OCI-M1 (cell line): ENCODE measurements around the gene TBL3.
"Not testable (repeated sequence)": the region's sequence is repeated elsewhere in the genome, so short reads cannot be mapped to it uniquely, and the experiment has no call there.

Source experiments
- DNase-seq: peaks from one replicate; lab custom pipeline; 2025; lab: John Stamatoyannopoulos, UW

Gene TBL3

DNA sequence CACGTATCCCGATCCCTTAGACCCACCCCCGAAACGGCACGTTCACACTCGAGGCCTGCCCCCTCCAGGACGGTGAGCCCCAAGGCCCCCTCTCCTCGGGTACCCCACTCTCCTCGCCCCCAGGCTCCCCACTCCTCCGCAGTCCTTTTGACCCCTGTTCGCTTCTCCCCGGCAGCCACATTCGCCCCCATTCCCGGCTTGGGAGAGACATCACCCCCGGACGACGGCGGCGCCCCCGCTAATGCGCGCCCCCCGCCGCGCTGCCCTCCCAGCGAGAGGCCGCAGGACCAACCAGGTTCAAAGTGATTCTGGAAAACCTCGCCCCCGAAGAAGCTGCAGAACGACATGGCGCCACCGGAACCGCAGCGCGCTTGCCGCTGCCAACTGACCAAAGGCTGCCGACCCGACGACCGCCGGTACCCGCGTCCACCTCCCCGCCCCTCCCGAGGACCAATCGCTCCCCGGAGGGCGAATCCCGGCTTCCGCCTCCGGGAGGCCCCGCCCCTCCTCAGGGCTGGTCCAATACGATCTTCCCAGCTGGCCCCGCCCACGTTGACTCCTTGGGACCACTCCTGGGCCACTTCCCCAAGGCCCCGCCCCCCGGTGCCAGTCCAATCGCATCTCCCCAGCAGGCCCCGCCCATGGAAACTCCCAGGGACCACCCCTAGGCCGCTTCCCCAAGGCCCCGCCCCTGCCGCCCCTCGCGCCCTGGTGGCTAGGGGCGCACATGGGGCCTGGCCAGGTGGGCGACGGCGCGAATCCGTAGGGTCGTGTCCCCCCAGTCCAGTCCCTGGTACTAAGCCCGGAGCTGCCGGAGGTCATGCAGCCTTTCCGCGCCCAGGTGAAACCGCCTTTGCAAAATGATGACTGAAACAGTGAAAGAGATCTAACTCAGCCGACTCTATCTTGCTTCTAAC is 28.8 kb upstream of the TBL3 start, which contains the start of gene MSRB1:
Gene MSRB1, minus strand, starts transcription at position 390 of the 917 bp plus-strand sequence. Its CDS starts 43 bp downstream, at position 347.
- DNase-seq = peak; percentile 99

DNA sequence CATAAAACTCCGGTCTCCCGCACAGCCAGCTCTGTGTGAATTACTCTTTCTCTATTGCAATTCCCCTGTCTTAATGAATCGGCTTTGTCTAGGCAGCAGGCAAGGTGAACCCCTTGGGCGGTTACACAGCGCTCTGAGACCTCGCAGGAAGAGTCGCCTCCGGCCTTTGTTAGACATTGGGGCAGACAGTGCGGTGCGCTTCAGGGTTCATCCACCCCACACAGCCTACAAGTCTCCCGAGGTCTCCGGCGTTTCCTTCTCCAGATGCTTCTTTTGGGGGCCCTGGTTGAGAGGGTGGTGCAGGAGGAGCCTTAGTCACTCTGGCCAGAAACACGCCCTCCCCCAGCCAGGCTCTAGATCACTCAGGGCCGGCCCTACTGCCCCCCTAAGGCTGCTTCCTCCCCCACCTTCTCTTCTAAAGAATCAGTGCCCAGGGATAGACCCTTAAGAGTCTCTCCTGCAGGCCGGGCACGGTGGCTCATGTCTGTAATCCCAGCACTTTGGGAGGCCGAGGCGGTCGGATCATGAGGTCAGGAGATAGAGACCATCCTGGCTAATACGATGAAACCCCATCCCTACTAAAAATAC is 27.1 kb upstream of the TBL3 start:
- no peak for DNase-seq

DNA sequence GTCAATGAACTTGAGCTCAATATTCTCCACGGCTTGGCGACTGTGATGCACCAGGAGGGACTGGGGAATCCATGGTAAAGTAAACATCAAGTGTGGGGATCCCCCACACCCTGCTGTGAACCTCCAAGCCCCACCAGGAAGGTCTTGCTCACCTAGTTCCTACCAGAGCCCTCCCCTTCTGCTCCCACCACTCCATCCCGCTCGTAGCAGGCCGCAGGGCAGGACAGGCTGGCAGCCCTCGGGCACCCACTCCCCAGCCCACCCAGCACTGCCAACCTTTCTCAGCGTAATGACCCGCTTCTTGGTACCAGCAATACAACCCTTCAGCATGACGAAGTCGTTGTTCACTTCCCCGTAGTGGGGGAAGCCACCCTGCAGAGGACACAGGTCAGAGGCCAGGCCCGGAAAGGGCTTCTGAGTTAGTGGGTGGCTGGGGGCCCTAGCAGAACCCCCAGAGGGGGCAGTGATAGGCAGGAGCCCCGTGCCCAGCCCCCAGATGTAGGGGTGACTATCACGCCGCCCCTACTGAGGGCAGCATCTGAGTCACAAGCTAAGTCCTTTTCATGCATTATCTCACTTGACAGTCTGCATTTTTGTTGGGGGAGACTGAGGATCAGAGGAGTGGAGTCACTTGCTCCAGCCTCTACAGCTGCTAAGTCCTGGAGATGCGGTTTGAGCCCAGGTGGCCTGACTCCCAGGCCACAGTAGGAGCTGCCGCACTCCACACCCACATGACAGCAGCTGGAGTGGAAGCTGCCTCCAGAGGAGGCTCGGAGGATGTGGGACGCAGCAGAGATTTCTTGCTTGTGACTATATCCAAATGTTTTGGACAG is 26.1 kb upstream of the TBL3 start:
- no peak for DNase-seq

DNA sequence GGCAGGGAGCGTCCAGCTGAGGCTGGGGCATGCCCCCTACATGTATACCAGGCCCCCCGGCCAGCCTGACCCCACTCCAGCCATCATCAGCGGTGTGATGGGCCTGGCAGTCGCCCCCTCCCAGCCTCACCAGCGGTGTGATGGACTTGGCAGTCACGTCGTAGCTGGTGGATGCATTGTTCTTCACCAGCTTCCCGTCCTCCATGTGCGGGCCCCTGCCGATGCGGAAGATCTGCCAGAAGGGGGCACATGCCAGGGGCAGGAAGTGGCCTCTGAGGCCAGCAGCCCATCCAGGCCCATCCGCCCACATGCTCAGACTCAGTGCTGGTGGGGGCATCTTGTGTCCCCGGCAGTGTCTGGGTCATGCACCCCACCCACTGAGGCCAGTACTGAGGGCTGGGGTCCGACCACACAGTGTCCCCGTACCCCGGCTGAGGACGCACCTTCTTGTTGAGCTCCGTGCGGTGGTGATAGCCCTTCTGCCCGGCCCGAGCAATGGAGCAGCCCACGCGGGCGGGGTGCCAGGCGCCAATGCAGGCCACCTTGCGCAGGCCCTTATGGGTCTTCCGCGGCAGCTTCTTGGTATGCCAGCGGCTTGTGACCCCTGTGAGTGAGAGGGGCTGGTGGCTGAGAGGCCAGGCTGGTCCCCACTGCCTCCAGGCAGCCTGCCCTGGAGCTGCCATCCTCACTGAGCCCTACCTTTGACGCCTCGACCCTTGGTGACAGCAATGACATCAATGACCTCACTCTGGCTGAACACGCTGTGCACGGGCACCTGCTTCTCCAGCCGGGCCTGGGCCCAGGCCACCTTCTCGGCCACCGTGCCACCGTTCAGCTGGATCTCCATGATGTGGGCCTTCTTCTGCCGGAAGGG is 25.1 kb upstream of the TBL3 start:
- no peak for DNase-seq

DNA sequence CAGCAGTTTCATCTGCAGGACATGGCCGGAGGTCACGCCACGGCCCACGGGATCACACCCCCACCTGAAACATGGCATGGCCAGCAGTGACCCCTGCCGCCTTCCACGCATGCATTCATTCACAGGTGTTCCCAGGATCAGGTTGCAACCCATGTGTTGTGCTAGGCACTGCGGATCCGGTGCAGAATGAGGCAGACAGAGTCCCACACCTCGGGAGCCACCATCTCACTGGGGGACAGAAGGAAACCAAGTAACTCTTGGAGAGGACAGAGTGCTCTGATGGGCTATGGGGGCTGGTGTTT is 24.5 kb upstream of the TBL3 start:
- no peak for DNase-seq

DNA sequence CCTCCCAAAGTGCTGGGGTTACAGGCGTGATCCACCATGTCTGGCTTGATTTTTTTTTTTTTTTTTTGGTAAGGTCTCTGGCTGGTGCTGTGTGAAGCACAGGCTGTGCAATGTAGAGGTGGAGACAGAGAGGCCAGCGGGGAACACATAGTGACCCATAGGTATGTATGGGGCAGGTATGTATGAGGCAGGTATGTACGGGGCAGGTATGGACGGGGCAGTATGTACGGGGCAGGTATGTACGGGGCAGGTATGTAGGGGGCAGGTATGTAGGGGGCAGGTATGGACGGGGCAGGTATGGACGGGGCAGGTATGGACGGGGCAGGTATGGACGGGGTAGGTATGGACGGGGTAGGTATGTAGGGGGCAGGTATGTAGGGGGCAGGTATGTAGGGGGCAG is 22.3 kb upstream of the TBL3 start:
- no peak for DNase-seq

DNA sequence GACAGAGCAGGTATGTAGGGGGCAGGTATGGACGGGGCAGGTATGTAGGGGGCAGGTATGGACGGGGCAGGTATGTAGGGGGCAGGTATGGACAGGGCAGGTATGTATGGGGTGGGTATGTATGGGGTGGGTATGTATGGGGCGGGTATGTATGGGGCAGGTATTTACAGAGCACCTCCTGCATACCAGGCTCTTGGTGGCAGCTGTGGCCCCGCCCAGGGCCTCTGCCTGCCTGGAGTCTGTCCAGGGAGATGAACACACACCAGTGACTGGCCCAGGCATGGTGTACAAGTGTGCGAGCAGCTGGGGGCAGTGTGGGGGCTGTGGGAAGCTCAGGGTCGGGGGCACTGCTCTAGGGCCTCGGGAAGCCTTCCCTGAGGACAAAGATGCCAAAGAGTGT is 21.8 kb upstream of the TBL3 start:
- no peak for DNase-seq

DNA sequence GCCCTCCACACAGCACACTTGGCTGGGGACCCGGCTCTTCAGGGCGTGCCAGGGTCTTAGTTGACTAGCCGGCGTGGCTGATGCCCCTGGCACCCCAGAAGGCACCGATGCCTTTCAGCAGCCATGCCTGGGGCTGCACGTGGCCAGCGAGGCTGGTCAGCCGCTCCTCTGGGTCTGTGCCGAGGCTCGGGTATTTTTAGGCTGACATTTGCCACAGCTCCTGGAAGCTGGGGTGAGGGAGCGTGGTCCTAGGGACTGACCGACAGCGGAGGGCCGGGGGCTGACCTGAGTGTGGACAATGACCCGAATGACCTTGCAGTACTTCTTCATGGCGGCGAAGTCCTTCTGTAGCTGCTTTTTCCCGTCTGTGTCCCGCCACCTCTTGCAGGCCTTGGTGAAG is 21.3 kb upstream of the TBL3 start:
- no peak for DNase-seq

DNA sequence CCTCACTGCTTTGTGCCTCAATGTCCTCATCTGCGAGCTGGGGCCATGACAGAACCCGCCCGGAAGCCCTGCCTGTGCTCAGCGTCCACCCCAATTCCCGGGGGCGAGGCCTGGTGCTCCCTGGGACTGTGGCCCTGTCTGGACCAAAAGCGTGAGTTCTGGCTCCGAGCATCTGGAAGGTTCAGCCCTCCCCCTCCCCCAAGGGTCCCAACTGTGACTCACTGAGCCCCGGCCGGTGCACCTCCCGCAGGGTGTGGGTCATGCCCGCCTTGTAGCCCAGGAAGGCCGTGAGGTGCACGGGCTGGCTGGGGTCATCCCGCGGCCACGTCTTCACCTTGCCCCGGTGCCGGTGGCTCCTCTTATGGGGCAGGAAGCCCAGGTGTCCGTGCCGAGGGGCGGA is 18.1 kb upstream of the TBL3 start:
- no peak for DNase-seq

DNA sequence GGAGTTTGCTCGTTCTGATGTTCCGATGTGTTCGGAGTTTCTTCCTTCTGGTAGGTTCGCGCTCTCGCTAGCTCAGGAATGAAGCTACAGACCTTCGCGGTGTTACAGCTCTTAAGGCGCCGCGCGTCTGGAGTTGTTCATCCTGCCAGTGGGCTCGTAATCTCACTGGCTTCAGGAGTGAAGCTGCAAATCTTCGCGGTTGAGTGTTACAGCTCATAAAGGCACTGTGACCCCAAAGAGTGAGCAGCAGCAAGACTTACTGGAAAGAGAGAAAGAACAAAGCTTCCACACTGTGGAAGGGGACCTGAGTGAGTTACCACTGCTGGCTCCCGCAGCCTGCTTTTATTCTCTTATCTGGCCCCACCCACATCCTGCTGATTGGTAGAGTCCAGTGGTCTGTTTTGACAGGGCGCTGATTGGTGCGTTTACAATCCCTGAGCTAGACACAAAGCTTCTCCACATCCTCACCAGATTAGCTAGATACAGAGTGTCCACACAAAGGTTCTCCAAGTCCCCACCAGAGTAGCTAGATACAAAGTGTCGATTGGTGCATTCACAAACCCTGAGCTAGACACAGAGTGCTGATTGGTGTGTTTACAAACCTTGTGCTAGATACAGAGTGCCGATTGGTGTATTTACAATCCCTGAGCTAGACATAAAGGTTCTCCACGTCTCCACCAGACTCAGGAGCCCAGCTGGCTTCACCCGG is 14.3 kb upstream of the TBL3 start:
- DNase-seq = not testable (repeated sequence)

DNA sequence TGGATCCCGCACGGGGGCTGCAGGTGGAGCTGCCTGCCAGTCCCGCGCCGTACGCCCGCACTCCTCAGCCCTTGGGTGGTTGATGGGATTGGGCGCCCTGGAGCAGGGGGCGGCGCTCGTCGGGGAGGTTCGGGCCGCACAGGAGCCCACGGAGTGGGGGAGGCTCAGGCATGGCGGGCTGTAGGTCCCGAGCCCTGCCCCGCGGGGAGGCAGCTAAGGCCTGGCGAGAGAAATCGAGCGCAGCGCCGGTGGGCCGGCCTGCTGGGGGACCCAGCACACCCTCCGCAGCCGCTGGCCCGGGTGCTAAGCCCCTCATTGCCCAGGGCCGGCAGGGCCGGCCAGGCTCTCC is 13.7 kb upstream of the TBL3 start:
- not testable (repeated sequence) for DNase-seq

DNA sequence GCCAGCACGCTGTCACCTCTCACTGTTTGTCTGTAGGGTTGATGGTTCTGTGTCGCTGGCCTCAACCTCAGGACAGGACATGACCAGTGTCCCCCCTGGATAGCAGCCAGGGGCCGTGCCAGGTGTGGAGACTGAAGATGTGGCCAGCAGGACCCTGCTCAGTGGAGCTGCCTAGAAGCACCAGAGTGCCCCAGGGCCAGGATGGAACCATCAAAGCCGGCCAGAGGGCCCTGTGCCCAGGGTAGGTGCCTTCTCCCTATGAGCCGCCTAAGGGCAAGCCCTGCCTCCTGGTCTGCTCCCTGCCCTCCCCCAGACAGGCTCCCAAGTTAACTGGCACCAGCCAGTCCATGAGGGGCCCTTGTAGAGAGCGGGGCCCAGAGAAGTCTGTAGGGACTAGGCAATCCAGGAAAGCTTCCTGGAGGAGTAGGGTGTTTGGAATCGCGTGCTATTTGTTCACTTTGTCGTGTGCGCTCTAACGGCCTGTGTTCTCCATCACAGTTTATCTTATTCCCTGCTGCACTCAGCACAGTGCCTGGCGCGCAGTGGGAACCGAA is 13.1 kb upstream of the TBL3 start:
- no peak for DNase-seq

DNA sequence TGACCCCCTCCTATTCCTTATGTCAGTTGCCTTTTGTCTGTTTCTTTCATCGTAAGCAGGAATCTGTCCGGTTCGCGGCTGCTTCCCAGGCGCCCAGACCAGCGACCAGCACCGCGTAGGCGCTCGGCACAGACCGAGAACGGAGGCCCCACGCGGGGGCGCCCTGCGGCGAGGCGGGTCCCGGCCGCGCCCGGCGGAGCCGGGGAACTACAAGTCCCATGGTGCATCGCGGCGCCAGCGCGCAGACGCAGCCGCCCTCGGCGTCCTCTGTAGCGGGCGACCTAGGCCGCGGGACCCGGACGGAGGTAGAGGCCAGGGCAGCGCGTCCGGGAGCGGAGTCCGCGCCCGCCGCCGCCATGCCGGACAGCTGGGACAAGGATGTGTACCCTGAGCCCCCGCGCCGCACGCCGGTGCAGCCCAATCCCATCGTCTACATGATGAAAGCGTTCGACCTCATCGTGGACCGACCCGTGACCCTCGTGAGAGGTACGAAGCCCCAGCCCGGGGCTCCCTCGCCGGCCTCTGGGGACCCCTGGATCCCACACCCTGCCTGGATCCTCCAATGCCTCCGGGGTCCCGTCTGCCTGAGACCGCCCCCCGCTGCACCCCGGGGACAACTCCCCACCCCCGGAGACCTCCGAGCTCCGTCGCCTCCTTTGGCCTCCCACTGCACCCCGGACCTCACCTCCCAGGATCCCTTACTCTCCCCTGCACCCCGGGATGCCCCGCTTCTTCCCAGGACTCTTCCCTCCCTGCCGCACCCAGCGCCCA is 12.4 kb upstream of the TBL3 start, which contains the start of gene NDUFB10:
Gene NDUFB10, plus strand, starts transcription at position 270 of the 771 bp plus-strand sequence. Its CDS starts 87 bp downstream, at position 357.
- peak; percentile 94 for DNase-seq

DNA sequence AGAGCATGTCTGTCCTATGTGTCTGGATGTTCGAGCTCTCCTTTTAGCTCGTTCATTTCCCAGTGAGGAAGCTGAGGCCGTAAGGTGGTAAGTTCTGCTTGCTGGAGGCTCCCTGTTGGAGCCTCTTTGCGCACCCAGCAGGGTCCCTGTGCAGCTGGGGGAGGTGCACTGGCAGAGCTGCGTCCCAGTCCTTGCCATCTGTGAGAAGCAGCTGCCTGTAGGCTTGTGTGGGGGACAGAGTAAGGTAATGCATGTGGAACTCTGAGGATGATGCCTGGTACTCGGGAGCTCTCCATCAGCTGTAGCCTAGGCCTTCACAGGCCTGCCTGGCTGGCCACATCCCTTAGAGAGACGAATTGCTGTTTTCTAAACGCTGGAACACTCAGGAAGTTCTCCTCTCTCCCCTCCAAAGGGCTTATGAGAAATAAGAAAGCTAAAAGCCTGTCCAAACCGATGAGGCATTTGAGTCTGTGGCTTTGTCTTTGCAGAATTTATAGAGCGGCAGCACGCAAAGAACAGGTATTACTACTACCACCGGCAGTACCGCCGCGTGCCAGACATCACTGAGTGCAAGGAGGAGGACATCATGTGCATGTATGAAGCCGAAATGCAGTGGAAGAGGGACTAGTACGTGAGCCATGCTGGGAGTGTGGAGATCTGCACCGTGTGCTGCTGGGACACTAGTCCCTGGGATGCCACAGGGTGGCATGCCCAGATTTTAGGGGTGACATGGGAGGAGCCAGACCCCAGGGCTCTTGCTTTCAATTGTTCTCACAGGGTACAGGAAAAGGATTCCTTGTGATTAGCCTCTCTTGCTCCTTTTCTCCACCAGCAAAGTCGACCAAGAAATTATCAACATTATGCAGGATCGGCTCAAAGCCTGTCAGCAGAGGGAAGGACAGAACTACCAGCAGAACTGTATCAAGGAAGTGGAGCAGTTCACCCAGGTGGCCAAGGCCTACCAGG is 10.9 kb upstream of the TBL3 start:
- DNase-seq = peak; percentile 69

DNA sequence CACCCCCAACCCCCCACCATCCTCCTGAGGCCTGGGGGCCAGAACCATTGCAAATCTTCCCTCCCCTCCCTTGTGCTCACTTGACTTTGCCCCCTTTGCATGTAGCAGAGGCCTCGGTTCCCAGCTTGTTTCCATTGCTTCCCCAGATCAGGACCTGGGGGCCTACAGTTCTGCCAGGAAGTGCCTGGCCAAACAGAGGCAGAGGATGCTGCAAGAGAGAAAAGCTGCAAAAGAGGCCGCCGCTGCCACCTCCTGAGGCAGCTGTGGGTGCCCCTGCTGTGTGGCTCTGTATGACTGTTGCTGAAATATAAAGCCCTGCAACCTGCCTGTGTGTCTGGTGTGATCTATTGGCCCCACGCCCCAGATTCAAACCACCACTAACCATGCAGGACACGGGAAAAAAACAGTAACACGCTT is 10.2 kb upstream of the TBL3 start:
- no peak for DNase-seq

DNA sequence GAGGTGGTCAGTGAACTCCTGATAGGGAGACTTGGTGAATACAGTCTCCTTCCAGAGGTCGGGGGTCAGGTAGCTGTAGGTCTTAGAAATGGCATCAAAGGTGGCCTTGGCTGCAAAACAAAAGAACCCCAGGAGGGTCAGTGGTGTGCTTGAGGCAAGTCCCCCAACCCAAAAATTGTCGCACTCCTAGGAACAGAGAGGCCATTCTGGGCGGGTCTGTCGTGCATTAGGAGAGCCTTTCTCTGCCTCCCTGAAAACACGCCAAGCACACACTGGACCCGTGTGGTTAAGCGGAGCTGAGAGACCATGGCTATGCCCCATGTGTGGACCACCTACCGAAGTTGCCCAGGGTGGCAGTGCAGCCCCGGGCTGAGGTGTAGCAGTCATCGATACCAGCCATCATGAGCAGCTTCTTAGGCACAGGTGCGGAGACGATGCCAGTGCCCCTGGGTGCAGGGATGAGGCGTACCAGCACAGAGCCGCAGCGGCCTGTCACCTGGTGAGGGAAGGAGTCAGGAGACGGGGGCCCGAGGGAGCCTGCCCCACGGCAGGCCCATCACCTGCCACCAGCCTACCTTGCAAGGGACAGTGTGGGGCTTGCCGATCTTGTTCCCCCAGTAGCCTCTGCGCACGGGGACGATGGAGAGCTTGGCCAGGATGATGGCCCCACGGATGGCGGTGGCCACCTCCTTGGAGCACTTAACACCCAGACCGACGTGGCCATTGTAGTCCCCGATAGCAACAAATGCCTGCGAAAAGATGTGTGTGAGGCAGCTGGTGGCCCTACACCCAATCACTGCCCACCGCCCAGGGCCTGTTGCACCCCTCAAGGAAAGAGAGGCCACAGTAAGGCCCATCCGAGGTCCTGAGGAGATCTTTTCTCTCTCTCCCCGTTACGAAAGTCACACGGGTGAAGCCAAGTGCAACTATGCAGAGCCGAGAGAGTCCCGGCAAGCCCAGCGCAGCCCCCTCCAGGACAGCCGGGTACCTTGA is 9.4 kb upstream of the TBL3 start:
- not testable (repeated sequence) for DNase-seq

DNA sequence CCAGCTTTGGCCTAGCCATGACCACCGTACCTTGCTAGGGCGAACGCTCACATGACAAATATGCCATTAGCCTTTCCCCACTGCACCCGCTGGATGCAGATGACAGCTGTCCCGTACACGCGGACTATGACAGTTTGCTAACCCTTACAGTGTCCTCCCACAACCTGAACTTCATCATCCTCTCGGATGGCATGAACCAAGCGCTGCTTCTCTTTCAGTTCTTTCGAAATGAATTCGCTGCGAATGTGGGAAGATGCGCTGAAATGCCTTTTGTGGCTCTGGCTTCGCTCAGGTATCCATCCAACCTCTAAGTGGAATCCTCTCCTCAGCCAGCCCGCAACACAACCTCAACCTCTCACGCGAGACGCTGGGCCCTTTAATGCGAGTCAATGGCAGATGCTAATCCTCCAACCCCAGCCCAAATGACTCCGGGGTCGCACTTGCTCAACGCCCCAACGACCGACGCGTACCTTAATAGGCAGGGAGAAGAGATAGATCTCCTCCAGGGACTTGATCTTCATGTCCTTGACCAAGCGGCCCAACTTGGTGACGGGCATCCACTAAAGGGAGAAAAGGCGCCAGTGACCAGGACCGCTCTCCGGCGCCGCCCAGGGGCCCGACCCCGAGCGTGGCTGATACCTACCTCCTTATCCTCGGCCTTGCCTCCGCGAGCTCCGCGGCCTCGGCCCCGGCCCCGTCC is 7.9 kb upstream of the TBL3 start:
- peak; percentile 68 for DNase-seq
